Activated naive CD8-positive, alpha-beta T cell treated with anti-CD3 and anti-CD28 coated beads, Interleukin-2, amount 10 ng/mL, durations not matched to agents 7 days and 5 days (primary cell): ENCODE results near the gene ZFPL1. TPM values are rescaled to one million over a fixed set of nuclear protein-coding genes. Genes with fewer than 3 reads are reported as not detected.
A peak's percentile ranks its signal among the peaks of the same experiment; 100 is the strongest.

Source experiments
- ATAC-seq: fragments of 150-1000 bp; cut with Tn5 transposase; one replicate; pipeline ENCODE4 v1.10.0; 2021; ENCODE audit warnings: low read depth, moderate library complexity
- POLR2A ChIA-PET: fragments of 350-600 bp; sonication (Branson Sonifier 250); formaldehyde crosslinking; loops from one replicate; lab custom pipeline; 2021; ENCODE audit warnings: antibody characterized with exemption; lab: Charles Lee
- DNase-seq: peaks from one replicate; pipeline ENCODE4 v3.0.0; 2021
- H3K27ac Mint-ChIP-seq: one replicate; pipeline ENCODE4 v1.8.0; 2022; ENCODE audit warnings: mild to moderate bottlenecking, mixed read lengths
- H3K27me3 Mint-ChIP-seq: one replicate; pipeline ENCODE4 v1.8.0; 2022; ENCODE audit warnings: mild to moderate bottlenecking, moderate library complexity, mixed read lengths
- H3K36me3 Mint-ChIP-seq: one replicate; pipeline ENCODE4 v1.8.0; 2021; ENCODE audit warnings: mild to moderate bottlenecking, mixed read lengths
- H3K4me1 Mint-ChIP-seq: one replicate; pipeline ENCODE4 v1.8.0; 2021; ENCODE audit warnings: mixed read lengths
- H3K4me3 Mint-ChIP-seq: one replicate; pipeline ENCODE4 v1.8.0; 2022; ENCODE audit warnings: mild to moderate bottlenecking, moderate library complexity, mixed read lengths
- H3K9me3 Mint-ChIP-seq: one replicate; pipeline ENCODE4 v1.8.0; 2021; ENCODE audit warnings: mixed read lengths
- total RNA-seq, 2 experiments: library from RNA; stranded (reverse); gene quantifications; one replicate each; pipeline ENCODE4 v1.2.3, GENCODE V29; 2021

The ZFPL1 gene
- total RNA-seq, 2 experiments from 2014 or later: 37.3 to 41.2 TPM

DNA sequence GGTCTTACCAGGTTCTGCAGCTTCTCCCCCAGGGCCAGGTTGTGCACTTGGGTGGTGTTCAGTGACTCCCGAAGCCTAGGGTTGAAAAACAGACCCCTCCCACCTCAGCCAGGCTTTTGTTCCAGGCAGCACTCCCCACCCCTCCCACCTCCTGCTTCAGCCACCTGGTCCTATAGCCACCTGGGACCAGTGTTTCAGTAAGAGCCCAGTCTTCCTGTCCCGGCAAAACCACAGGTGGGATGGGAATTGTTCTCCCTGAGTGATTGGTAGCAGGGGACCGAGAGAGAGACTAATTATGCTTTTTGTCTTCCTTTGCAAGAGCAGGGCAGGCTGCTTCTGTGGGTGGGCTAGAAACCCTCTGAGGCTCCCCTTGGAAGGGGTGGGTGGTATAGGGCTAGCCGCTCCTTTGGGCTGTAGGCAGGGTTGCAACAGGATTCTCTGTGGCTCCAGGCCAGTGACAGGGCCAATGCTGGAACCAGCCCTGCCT lies 17.2 kb upstream of the ZFPL1 start:
- POLR2A ChIA-PET: no interaction called here
- Mint-ChIP-seq H3K4me3 (no peak overlapping the region), H3K27ac (no peak overlapping the region), H3K27me3 (no peaks in the 10 kb centered on the region), H3K36me3 (no peaks in the 10 kb centered on the region), H3K4me1 (peaks cover 4% of the 10 kb centered on the region), H3K9me3 (no peaks in the 10 kb centered on the region)
- no peak for ATAC-seq
- DNase-seq: no peak

- no peaks in the 10 kb centered on the region for H3K27me3 Mint-ChIP-seq
- H3K36me3 Mint-ChIP-seq: no peaks in the 10 kb centered on the region
- POLR2A ChIA-PET: no interaction called here
- DNase-seq (no peak), ATAC-seq (no peak)
- no peak overlapping the region for H3K27ac Mint-ChIP-seq
- no peak overlapping the region for H3K4me3 Mint-ChIP-seq
- H3K4me1 Mint-ChIP-seq: peaks cover 4% of the 10 kb centered on the region
- no peaks in the 10 kb centered on the region for H3K9me3 Mint-ChIP-seq
These were observed 16.6 kb upstream of the ZFPL1 start for GRCh38 chr11:65067446-65067845.

DNA sequence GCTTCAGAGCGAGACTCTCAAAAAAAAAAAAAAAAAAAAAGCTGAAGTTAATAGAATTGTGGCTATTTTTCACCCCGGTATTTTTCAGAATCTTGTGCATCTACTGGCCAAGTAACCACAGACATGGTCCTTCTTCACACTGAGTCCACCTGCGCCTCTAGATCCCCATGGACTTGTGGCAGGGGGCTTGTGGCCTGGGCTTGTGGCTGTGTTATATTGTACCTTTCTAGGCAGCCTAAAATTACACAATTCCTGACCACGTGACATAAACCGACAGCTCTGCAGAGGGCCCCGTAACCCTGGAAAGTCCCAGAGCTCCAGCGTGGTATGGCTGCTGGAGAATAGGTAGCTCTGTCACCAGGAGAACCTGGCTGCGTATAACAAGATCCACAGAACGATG lies 14.8 kb upstream of the ZFPL1 start:
- H3K36me3 Mint-ChIP-seq: no peaks in the 10 kb centered on the region
- POLR2A ChIA-PET: interaction anchor here (0.5 kb wide), 1 partner anchor 53 kb away, joined by 3 read pairs; no protein-coding TSS in a partner anchor
- ATAC-seq: no peak
- no peaks in the 10 kb centered on the region for H3K27me3 Mint-ChIP-seq
- no peak overlapping the region for H3K27ac Mint-ChIP-seq
- H3K4me3 Mint-ChIP-seq: no peak overlapping the region
- no peak for DNase-seq
- peaks cover 4% of the 10 kb centered on the region for H3K4me1 Mint-ChIP-seq
- no peaks in the 10 kb centered on the region for H3K9me3 Mint-ChIP-seq

DNA sequence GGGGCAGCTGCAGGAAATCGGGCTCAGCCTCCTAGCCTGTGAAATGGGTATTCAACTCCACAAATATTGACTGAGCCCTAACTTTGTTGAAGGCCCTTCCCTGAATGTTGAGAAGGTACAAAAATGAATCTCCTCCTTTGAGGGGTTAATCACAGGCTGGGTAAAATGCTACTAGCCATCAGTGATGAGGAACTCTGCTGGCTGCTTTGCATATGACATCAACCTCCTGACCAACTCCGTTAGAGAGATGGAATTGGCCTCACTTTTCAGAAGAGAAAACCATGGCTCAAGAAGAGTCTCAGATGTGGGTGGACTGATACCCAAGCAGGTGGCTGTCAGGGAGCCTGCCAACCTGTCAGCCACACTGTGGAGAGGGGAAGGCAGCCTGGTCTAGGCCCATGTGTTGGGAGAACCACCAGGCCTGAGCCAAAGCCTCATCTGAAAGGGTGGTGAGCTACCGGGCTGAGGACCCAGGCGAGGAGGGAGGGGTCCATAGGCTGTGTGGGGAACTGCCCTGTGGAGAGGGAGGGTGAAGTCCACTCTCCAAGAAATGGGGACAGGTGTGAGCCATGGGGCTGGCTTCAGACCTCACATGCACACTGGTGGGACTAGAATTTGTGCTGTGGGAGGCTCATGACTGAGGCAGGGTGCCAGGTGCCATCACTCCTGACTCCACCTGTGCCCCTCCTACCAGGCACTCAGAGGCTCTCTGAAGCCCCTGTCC lies 12.0 kb upstream of the ZFPL1 start:
- no peak overlapping the region for H3K4me3 Mint-ChIP-seq
- H3K36me3 Mint-ChIP-seq: peaks cover 13% of the 10 kb centered on the region
- no peaks in the 10 kb centered on the region for H3K9me3 Mint-ChIP-seq
- H3K27ac Mint-ChIP-seq: no peak overlapping the region
- no peaks in the 10 kb centered on the region for H3K27me3 Mint-ChIP-seq
- DNase-seq (no peak), ATAC-seq (no peak)
- POLR2A ChIA-PET: no interaction called here
- H3K4me1 Mint-ChIP-seq: peaks cover 8% of the 10 kb centered on the region

DNA sequence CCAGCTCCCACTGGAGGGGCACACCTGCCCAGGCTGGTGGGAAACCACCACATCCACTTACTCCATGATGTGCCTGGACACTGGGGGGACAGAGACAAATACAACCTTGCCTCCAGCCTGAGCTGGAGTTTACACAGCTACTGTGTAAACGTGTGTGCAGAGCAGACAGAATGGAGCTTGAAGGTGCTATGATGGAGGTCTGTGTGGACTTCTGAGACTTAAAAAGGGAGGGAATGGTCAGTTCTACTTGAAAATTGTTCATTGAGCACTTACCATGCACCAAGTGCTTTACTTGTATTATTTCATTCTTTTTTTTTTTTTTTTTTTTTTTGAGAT lies 11.4 kb upstream of the ZFPL1 start:
- no peak for ATAC-seq
- no peaks in the 10 kb centered on the region for H3K27me3 Mint-ChIP-seq
- H3K36me3 Mint-ChIP-seq: peaks cover 15% of the 10 kb centered on the region
- no peaks in the 10 kb centered on the region for H3K9me3 Mint-ChIP-seq
- no peak overlapping the region for H3K4me3 Mint-ChIP-seq
- no peak overlapping the region for H3K27ac Mint-ChIP-seq
- no peak for DNase-seq
- POLR2A ChIA-PET: no interaction called here
- peaks cover 12% of the 10 kb centered on the region for H3K4me1 Mint-ChIP-seq

GRCh38 chr11:65077451-65077850 lies 6.6 kb upstream of the ZFPL1 start:
- ATAC-seq (no peak), DNase-seq (no peak)
- Mint-ChIP-seq H3K36me3 (peaks cover 38% of the 10 kb centered on the region), H3K4me3 (no peak overlapping the region), H3K9me3 (no peaks in the 10 kb centered on the region), H3K4me1 (peaks cover 44% of the 10 kb centered on the region), H3K27me3 (no peaks in the 10 kb centered on the region), H3K27ac (peak overlapping the region; percentile 21)
- POLR2A ChIA-PET: no interaction called here

DNA sequence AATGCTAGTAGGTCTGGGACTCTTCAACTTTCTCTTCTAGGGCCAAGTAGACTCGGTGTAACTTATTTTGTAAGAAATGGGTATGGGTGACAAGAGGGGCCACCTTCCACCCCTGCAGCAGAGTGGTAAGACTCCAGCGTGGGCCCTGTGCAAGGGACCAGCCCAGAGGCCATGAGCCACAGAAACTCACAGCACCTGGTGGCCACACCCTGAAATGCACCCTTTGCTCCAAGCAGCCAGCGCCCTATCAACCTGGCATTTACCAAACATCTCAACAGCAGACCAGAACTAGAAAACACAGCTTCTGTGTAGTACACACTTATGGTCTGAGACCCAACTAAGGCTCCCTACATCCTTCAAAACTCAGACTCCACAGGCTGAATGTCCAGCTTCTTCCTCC lies 5.9 kb upstream of the ZFPL1 start:
- Mint-ChIP-seq H3K27ac (peak overlapping the region; percentile 85), H3K4me3 (peak overlapping the region; percentile 53), H3K27me3 (no peaks in the 10 kb centered on the region), H3K4me1 (peaks cover 50% of the 10 kb centered on the region), H3K36me3 (peaks cover 44% of the 10 kb centered on the region), H3K9me3 (no peaks in the 10 kb centered on the region)
- DNase-seq: peak; percentile 76
- ATAC-seq: peak; percentile 85
- POLR2A ChIA-PET: no interaction called here

- POLR2A ChIA-PET: interaction anchor here (1.1 kb wide), 1 partner anchor 39 kb away, joined by 4 read pairs; no protein-coding TSS in a partner anchor
- no peaks in the 10 kb centered on the region for H3K9me3 Mint-ChIP-seq
- peak overlapping the region; percentile 85 for H3K27ac Mint-ChIP-seq
- H3K27me3 Mint-ChIP-seq: no peaks in the 10 kb centered on the region
- peaks cover 44% of the 10 kb centered on the region for H3K36me3 Mint-ChIP-seq
- H3K4me3 Mint-ChIP-seq: peak overlapping the region; percentile 53
- H3K4me1 Mint-ChIP-seq: peaks cover 51% of the 10 kb centered on the region
- ATAC-seq (no peak), DNase-seq (no peak)
These were observed 5.2 kb upstream of the ZFPL1 start for GRCh38 chr11:65078786-65079342.

DNA sequence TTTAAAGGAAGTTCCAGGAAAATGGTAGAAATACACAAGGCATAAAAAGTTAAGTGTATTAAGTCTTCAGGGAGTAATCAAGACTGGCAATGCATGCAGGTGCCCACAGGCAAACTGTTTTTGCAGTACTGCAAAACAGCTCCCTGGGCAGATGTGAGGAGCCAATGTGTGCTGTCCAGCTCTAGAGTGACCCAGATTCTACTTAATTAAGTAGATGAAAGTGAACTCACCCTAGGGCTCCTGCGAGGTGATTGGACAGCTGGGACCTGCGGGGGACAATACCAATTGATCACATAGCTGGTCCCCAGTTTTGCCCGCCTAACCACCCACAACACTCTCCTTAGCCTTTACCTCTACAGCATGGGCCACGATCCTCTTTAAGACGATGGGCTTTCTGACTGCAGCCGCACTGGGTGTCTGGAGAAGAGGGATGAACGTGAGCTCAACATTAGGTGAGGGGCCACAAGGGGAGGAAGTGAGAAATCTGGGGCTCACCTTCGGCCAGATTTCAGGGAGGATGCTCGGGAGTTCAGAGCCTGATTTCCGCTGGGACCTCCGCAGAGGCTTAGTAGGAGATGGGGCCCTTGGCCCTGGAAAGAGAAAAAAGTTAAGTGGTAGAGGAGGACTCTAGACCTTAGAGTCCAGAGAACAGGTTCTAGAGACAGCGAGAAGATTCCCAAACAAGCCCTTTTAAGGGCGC lies 738 bp upstream of the ZFPL1 start:
- H3K27me3 Mint-ChIP-seq: no peaks in the 10 kb centered on the region
- POLR2A ChIA-PET: interaction anchor here (0.9 to 2.3 kb wide), 12 partner anchors 13 to 338 kb away, joined by 3 to 15 read pairs (median 4); partner anchors contain the start of genes ARL2, FAU, MRPL49 and PPP2R5B
- no peak for DNase-seq

DNA sequence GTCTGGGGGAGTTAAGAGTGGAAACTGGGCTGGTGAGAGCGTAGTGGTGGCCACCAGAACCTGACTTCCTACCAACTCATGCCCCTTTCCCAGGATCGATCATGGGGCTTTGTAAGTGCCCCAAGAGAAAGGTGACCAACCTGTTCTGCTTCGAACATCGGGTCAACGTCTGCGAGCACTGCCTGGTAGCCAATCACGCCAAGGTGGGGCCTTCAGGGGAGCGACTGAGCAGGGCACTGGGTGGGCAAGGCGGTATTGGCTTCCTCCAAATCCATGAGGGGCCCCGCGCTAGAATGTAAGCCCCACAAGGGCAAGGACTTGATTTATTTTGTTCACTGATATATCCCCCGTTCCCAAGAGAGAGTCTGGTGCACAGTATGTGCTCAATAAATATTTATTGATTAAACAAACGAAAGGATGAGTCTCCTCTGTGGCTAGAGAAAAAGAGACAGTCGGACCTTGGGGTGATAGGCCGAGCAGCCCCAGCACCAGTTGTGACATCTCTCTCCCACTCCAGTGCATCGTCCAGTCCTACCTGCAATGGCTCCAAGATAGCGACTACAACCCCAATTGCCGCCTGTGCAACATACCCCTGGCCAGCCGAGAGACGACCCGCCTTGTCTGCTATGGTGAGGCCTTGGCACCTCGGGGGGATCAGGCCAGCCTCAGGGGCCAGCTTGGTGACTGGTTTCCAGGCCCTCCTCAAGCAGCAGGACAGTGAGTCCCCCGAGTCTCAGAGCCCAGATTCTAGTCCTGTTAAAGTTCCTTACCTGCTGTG lies 765 bp downstream of the ZFPL1 start:
- H3K4me3 Mint-ChIP-seq: peak overlapping the region; percentile 98
- peak overlapping the region; percentile 99 for H3K27ac Mint-ChIP-seq
- no peaks in the 10 kb centered on the region for H3K27me3 Mint-ChIP-seq
- POLR2A ChIA-PET: interaction anchor here (0.8 to 2.2 kb wide), 4 partner anchors 12 to 178 kb away, joined by 3 to 13 read pairs (median 6); partner anchors contain the start of genes FAU, MRPL49, VPS51 and ZNHIT2
- H3K9me3 Mint-ChIP-seq: no peaks in the 10 kb centered on the region
- peaks cover 36% of the 10 kb centered on the region for H3K36me3 Mint-ChIP-seq
- ATAC-seq (no peak), DNase-seq (no peak)
- peaks cover 39% of the 10 kb centered on the region for H3K4me1 Mint-ChIP-seq

More for the DNA sequence above, 738 bp upstream of the ZFPL1 start:
- Mint-ChIP-seq H3K4me1 (peaks cover 46% of the 10 kb centered on the region), H3K27ac (peak overlapping the region; percentile 99), H3K4me3 (peak overlapping the region; percentile 98), H3K9me3 (no peaks in the 10 kb centered on the region), H3K36me3 (peaks cover 35% of the 10 kb centered on the region)
- ATAC-seq: peak; percentile 11

GRCh38 chr11:65085446-65085845 lies 1.4 kb downstream of the ZFPL1 start:
- peaks cover 31% of the 10 kb centered on the region for H3K36me3 Mint-ChIP-seq
- POLR2A ChIA-PET: interaction anchor here (0.8 to 2.2 kb wide), 3 partner anchors 11 to 177 kb away, joined by 3 to 13 read pairs (median 5); partner anchors contain the start of genes FAU, MRPL49 and VPS51
- DNase-seq: no peak
- H3K4me1 Mint-ChIP-seq: peaks cover 36% of the 10 kb centered on the region
- H3K9me3 Mint-ChIP-seq: no peaks in the 10 kb centered on the region
- no peaks in the 10 kb centered on the region for H3K27me3 Mint-ChIP-seq
- ATAC-seq: no peak
- H3K27ac Mint-ChIP-seq: peak overlapping the region; percentile 99
- peak overlapping the region; percentile 98 for H3K4me3 Mint-ChIP-seq

DNA sequence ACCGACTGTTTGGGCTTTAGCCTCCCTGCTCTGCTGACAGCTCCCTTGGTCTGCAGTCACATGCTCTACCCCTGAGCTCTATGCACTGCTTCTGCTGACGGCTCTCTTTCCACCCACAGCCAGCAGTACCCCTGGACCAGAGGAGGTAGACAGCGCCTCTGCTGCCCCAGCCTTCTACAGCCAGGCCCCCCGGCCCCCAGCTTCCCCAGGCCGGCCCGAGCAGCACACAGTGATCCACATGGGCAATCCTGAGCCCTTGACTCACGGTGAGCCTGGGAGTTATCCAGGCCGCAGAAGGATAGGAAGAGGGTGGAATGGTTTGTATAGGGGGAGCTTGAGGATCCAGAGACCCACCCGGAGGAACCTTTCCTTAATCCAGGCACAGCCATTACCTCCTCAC lies 2.8 kb downstream of the ZFPL1 start:
- Mint-ChIP-seq H3K4me3 (no peak overlapping the region), H3K9me3 (no peaks in the 10 kb centered on the region), H3K27me3 (no peaks in the 10 kb centered on the region), H3K4me1 (peaks cover 24% of the 10 kb centered on the region), H3K36me3 (peaks cover 21% of the 10 kb centered on the region), H3K27ac (no peak overlapping the region)
- POLR2A ChIA-PET: interaction anchor here (2.2 kb wide), 1 partner anchor 10 kb away, joined by 13 read pairs; the partner anchor contains the start of gene VPS51
- DNase-seq (no peak), ATAC-seq (no peak)
